Mucosa of descending colon (tissue), 3 donors: ENCODE data around the gene GTPBP1. TPM values are rescaled to one million over a fixed set of nuclear protein-coding genes. Genes with fewer than 3 reads are reported as not detected.

ENCODE experiments used
- ATAC-seq: fragments of 200-7000 bp; cut with Tn5 transposase; one replicate; pipeline ENCODE4 v1.9.1; 2020; ENCODE audit warnings: mild to moderate bottlenecking, moderate library complexity
- DNase-seq, 3 donors: peaks; one replicate each; pipeline ENCODE4 v3.0.0-alpha.2; 2020
- H3K36me3 ChIP-seq: fragments of 200-600 bp; one replicate; pipeline ENCODE4 v1.8.0; 2021; ENCODE audit warnings: low read depth, mild to moderate bottlenecking
- H3K4me1 ChIP-seq: fragments of 200-600 bp; one replicate; pipeline ENCODE4 v1.8.0; 2021; ENCODE audit warnings: low read depth, mild to moderate bottlenecking
- H3K4me3 ChIP-seq: fragments of 200-600 bp; one replicate; pipeline ENCODE4 v1.8.0; 2021; ENCODE audit warnings: mild to moderate bottlenecking
- H3K9me3 ChIP-seq: fragments of 200-600 bp; one replicate; pipeline ENCODE4 v1.8.0; 2021; ENCODE audit warnings: mild to moderate bottlenecking
- CTCF ChIP-seq: fragments of 200-600 bp; IDR thresholded peaks from one replicate; pipeline ENCODE4 v1.8.0; 2022; ENCODE audit warnings: antibody characterized with exemption, mild to moderate bottlenecking
- intact Hi-C, 2 donors: fragments of 100-400 bp; cut with DNase I in 1 of 2; cut with micrococcal nuclease in 1 of 2; formaldehyde crosslinking; loops; one replicate each; pipeline versions ENCODE4 v1.11.0 to v1.11.1; 2022; cut with DNase I, micrococcal nuclease
- total RNA-seq, 3 donors: library from RNA; stranded (reverse); fragmentation: NEBNext Ultra II Directional in 2 of 3; extraction: Animal tissue kit (Norgen Biotek cat#: 25700) in 2 of 3; gene quantifications; one replicate each; pipeline versions ENCODE4 v1.2.1 to v1.2.4, GENCODE V29; 2021 to 2023
- donor health status: DM: no; HTN: no; CAD: no; lungs with moderate emphysema.
- donor health status: DM: no; HTN: no; CAD: no.
- donor health status: DM: no; HTN: yes; CAD: no.

The GTPBP1 gene
- total RNA-seq, 3 donors from 2014 or later, result 73.1 to 96.8 (median 76.8) TPM

GRCh38 chr22:38742176-38742942 lies 36.6 kb downstream of the GTPBP1 start:
- peaks cover 55% of the 10 kb centered on the region for H3K36me3 ChIP-seq
- no peaks in the 10 kb centered on the region for H3K9me3 ChIP-seq
- no peak for ATAC-seq
- no peak for TF ChIP-seq CTCF
- peaks cover 8% of the 10 kb centered on the region for H3K4me1 ChIP-seq
- DNase-seq, result peak in 1 of 3 donors; percentile 50
- intact Hi-C loops, result no loop called here
- H3K4me3 ChIP-seq, result no peak overlapping the region

GRCh38 chr22:38744981-38745380 lies 39.2 kb downstream of the GTPBP1 start:
- no peak overlapping the region for H3K4me3 ChIP-seq
- intact Hi-C loops, result no loop called here
- peaks cover 38% of the 10 kb centered on the region for H3K36me3 ChIP-seq
- no peaks in the 10 kb centered on the region for H3K9me3 ChIP-seq
- DNase-seq, result no peak
- H3K4me1 ChIP-seq, result peaks cover 8% of the 10 kb centered on the region
- no peak for TF ChIP-seq CTCF
- ATAC-seq, result no peak

- no peak overlapping the region for H3K4me3 ChIP-seq
- TF ChIP-seq CTCF, result no peak
- ATAC-seq, result peak; percentile 85
- DNase-seq, result peak in 2 of 3 donors; percentile 77 to 78
- intact Hi-C loops, result no loop called here
- H3K9me3 ChIP-seq, result no peaks in the 10 kb centered on the region
- H3K36me3 ChIP-seq, result peaks cover 34% of the 10 kb centered on the region
- peaks cover 8% of the 10 kb centered on the region for H3K4me1 ChIP-seq
Measured at GRCh38 chr22:38745676-38746460, 40.1 kb downstream of the GTPBP1 start.

GRCh38 chr22:38748487-38749136 lies 42.9 kb downstream of the GTPBP1 start:
- peaks cover 22% of the 10 kb centered on the region for H3K36me3 ChIP-seq
- DNase-seq (no peak), ATAC-seq (no peak)
- intact Hi-C loops, result no loop called here
- no peak overlapping the region for H3K4me3 ChIP-seq
- H3K4me1 ChIP-seq, result peaks cover 11% of the 10 kb centered on the region
- TF ChIP-seq CTCF, result no peak
- no peaks in the 10 kb centered on the region for H3K9me3 ChIP-seq

- no peak for TF ChIP-seq CTCF
- no peak overlapping the region for H3K4me3 ChIP-seq
- ATAC-seq, result no peak
- no peak for DNase-seq
- intact Hi-C loops, result no loop called here
- peaks cover 14% of the 10 kb centered on the region for H3K36me3 ChIP-seq
- no peaks in the 10 kb centered on the region for H3K9me3 ChIP-seq
- H3K4me1 ChIP-seq, result peaks cover 21% of the 10 kb centered on the region
Measured at GRCh38 chr22:38750104-38750503, 44.4 kb downstream of the GTPBP1 start.
